Activated naive CD4-positive, alpha-beta T cell treated with anti-CD3 and anti-CD28 coated beads, Interleukin-2, amount 50 U/mL, for 72 hours (primary cell): ENCODE measurements around the gene LIX1. TPM values are rescaled to one million over a fixed set of nuclear protein-coding genes. Genes with fewer than 3 reads are reported as not detected.
A peak's percentile ranks its signal among the peaks of the same experiment; 100 is the strongest.
"Not testable (repeated sequence)": the region's sequence is repeated elsewhere in the genome, so short reads cannot be mapped to it uniquely, and the experiment has no call there.

ENCODE experiments used
- ATAC-seq, 2 donors: fragments of 150-1000 bp; cut with Tn5 transposase; 2 replicates each; pipeline ENCODE4 v1.10.0; 2021; ENCODE audit warnings: mild to moderate bottlenecking in 2 of 2, moderate library complexity in 2 of 2
- DNase-seq, 2 donors: peaks; one replicate each; pipeline ENCODE4 v3.0.0; 2021 to 2022; ENCODE audit warnings: low spot score in 2 of 2
- H3K27ac Mint-ChIP-seq, 2 donors: one replicate each; pipeline ENCODE4 v1.8.0; 2022; ENCODE audit warnings: mild to moderate bottlenecking in 2 of 2, mixed read lengths in 2 of 2
- H3K36me3 Mint-ChIP-seq, 2 donors: one replicate each; pipeline ENCODE4 v1.8.0; 2022; ENCODE audit warnings: mixed read lengths in 2 of 2
- H3K9me3 Mint-ChIP-seq, 2 donors: one replicate each; pipeline ENCODE4 v1.8.0; 2022; ENCODE audit warnings: mixed read lengths in 2 of 2
- total RNA-seq, 2 donors: library from RNA; stranded (reverse); gene quantifications; one replicate each; pipeline ENCODE4 v1.2.3, GENCODE V29; 2022

LIX1 gene
- total RNA-seq, 2 donors from 2014 or later = not detected

- no peak for DNase-seq
- peaks cover 25 to 43% of the 10 kb centered on the region in 2 donors for H3K36me3 Mint-ChIP-seq
- no peak for ATAC-seq
- peaks cover 20 to 22% of the 10 kb centered on the region in 2 donors for H3K9me3 Mint-ChIP-seq
- H3K27ac Mint-ChIP-seq = no peak overlapping the region
These were observed 15.3 kb upstream of the LIX1 start for GRCh38 chr5:97157689-97158088.

GRCh38 chr5:97151370-97151769 is 9.0 kb upstream of the LIX1 start:
- H3K36me3 Mint-ChIP-seq = peaks cover 0 to 7% of the 10 kb centered on the region in 2 donors
- DNase-seq = no peak

GRCh38 chr5:97150401-97150800 is 8.0 kb upstream of the LIX1 start:
- Mint-ChIP-seq H3K9me3 (peaks cover 0 to under 1% of the 10 kb centered on the region in 2 donors), H3K36me3 (peaks cover 0 to 2% of the 10 kb centered on the region in 2 donors), H3K27ac (no peak overlapping the region)
- ATAC-seq (no peak), DNase-seq (no peak)

More at GRCh38 chr5:97151370-97151769, 9.0 kb upstream of the LIX1 start:
- H3K9me3 Mint-ChIP-seq = peaks cover under 1 to 5% of the 10 kb centered on the region in 2 donors
- H3K27ac Mint-ChIP-seq = no peak overlapping the region
- no peak for ATAC-seq

GRCh38 chr5:97149709-97150108 is 7.3 kb upstream of the LIX1 start:
- Mint-ChIP-seq H3K27ac (no peak overlapping the region), H3K36me3 (no peaks in the 10 kb centered on the region), H3K9me3 (no peaks in the 10 kb centered on the region)
- ATAC-seq (no peak), DNase-seq (no peak)

- no peak for DNase-seq
- no peaks in the 10 kb centered on the region for H3K36me3 Mint-ChIP-seq
- no peaks in the 10 kb centered on the region for H3K9me3 Mint-ChIP-seq
- no peak for ATAC-seq
- H3K27ac Mint-ChIP-seq = no peak overlapping the region
These were observed 5.9 kb upstream of the LIX1 start for GRCh38 chr5:97148288-97148687.

GRCh38 chr5:97143704-97144103 is 1.3 kb upstream of the LIX1 start:
- DNase-seq (no peak), ATAC-seq (no peak)
- no peaks in the 10 kb centered on the region for H3K9me3 Mint-ChIP-seq
- H3K36me3 Mint-ChIP-seq = no peaks in the 10 kb centered on the region
- no peak overlapping the region for H3K27ac Mint-ChIP-seq

- Mint-ChIP-seq H3K36me3 (no peaks in the 10 kb centered on the region), H3K9me3 (no peaks in the 10 kb centered on the region), H3K27ac (no peak overlapping the region)
- ATAC-seq (no peak), DNase-seq (no peak)
These were observed 872 bp downstream of the LIX1 start for GRCh38 chr5:97141539-97141938.

- ATAC-seq (no peak), DNase-seq (no peak)
- H3K27ac Mint-ChIP-seq = no peak overlapping the region
- H3K36me3 Mint-ChIP-seq = no peaks in the 10 kb centered on the region
- no peaks in the 10 kb centered on the region for H3K9me3 Mint-ChIP-seq
These were observed 1.4 kb downstream of the LIX1 start for GRCh38 chr5:97141031-97141430.

GRCh38 chr5:97140250-97140649 is 2.2 kb downstream of the LIX1 start:
- H3K27ac Mint-ChIP-seq, H3K9me3 Mint-ChIP-seq, DNase-seq, ATAC-seq, H3K36me3 Mint-ChIP-seq: not testable (repeated sequence)

- H3K36me3 Mint-ChIP-seq = no peaks in the 10 kb centered on the region
- H3K9me3 Mint-ChIP-seq = no peaks in the 10 kb centered on the region
- H3K27ac Mint-ChIP-seq = no peak overlapping the region
- no peak for DNase-seq
- no peak for ATAC-seq
These were observed 5.9 kb downstream of the LIX1 start for GRCh38 chr5:97136475-97136874.

GRCh38 chr5:97135868-97136267 is 6.5 kb downstream of the LIX1 start:
- no peak overlapping the region for H3K27ac Mint-ChIP-seq
- no peaks in the 10 kb centered on the region for H3K36me3 Mint-ChIP-seq
- H3K9me3 Mint-ChIP-seq = no peaks in the 10 kb centered on the region

GRCh38 chr5:97134634-97135033 is 7.8 kb downstream of the LIX1 start:
- no peaks in the 10 kb centered on the region for H3K9me3 Mint-ChIP-seq

More at GRCh38 chr5:97135868-97136267, 6.5 kb downstream of the LIX1 start:
- peak in 1 of 2 donors; percentile 28 for DNase-seq
- peak; percentile 63 to 98 for ATAC-seq

GRCh38 chr5:97133101-97133500 is 9.3 kb downstream of the LIX1 start:
- H3K36me3 Mint-ChIP-seq = no peaks in the 10 kb centered on the region
- H3K27ac Mint-ChIP-seq = no peak overlapping the region
- no peak for ATAC-seq
- no peaks in the 10 kb centered on the region for H3K9me3 Mint-ChIP-seq
- no peak for DNase-seq

More at GRCh38 chr5:97134634-97135033, 7.8 kb downstream of the LIX1 start:
- Mint-ChIP-seq H3K36me3 (no peaks in the 10 kb centered on the region), H3K27ac (no peak overlapping the region)
- no peak for ATAC-seq
- DNase-seq = no peak

- no peak for DNase-seq
- Mint-ChIP-seq H3K9me3 (no peaks in the 10 kb centered on the region), H3K36me3 (no peaks in the 10 kb centered on the region), H3K27ac (no peak overlapping the region)
- ATAC-seq = no peak
These were observed 10.5 kb downstream of the LIX1 start for GRCh38 chr5:97131921-97132320.

- no peak for DNase-seq
- no peaks in the 10 kb centered on the region for H3K9me3 Mint-ChIP-seq
- H3K36me3 Mint-ChIP-seq = no peaks in the 10 kb centered on the region
- no peak for ATAC-seq
- no peak overlapping the region for H3K27ac Mint-ChIP-seq
These were observed 11.2 kb downstream of the LIX1 start for GRCh38 chr5:97131139-97131710.

- no peaks in the 10 kb centered on the region for H3K36me3 Mint-ChIP-seq
- DNase-seq = no peak
- no peaks in the 10 kb centered on the region for H3K9me3 Mint-ChIP-seq
- H3K27ac Mint-ChIP-seq = no peak overlapping the region
- ATAC-seq = no peak
These were observed 14.7 kb downstream of the LIX1 start for GRCh38 chr5:97127727-97128126.

- no peaks in the 10 kb centered on the region for H3K36me3 Mint-ChIP-seq
- DNase-seq (no peak), ATAC-seq (no peak)
- no peaks in the 10 kb centered on the region for H3K9me3 Mint-ChIP-seq
- H3K27ac Mint-ChIP-seq = no peak overlapping the region
These were observed 17.2 kb downstream of the LIX1 start for GRCh38 chr5:97125125-97125683.

- no peaks in the 10 kb centered on the region for H3K36me3 Mint-ChIP-seq
- DNase-seq (no peak), ATAC-seq (no peak)
- no peak overlapping the region for H3K27ac Mint-ChIP-seq
- no peaks in the 10 kb centered on the region for H3K9me3 Mint-ChIP-seq
These were observed 18.1 kb downstream of the LIX1 start for GRCh38 chr5:97124335-97124734.
